H9 (cell line): ENCODE data around the gene CLIC3. TPM values are rescaled to one million over a fixed set of nuclear protein-coding genes. Genes with fewer than 3 reads are reported as not detected.

Source experiments
- DNase-seq: peaks from one replicate; pipeline ENCODE4 v3.0.0-alpha.2; 2017
- H2AFZ ChIP-seq: one replicate; pipeline ENCODE4 v1.6.1; 2013; ENCODE audit warnings: mild to moderate bottlenecking, low read length, control low read depth, moderate library complexity
- H2AK5ac ChIP-seq: 2 replicates; pipeline ENCODE4 v1.6.1; 2013; ENCODE audit warnings: low read length, control low read depth, mixed read lengths; ENCODE audit not compliant: insufficient read length
- H2BK120ac ChIP-seq: one replicate; pipeline ENCODE4 v1.6.1; 2013; ENCODE audit warnings: low read depth, mild to moderate bottlenecking, low read length, control low read depth, inconsistent platforms; ENCODE audit not compliant: poor library complexity, severe bottlenecking
- H2BK12ac ChIP-seq: 2 replicates; pipeline ENCODE4 v1.6.1; 2013; ENCODE audit warnings: low read length, control low read depth, mixed read lengths, low read depth; ENCODE audit not compliant: insufficient read length
- H2BK15ac ChIP-seq: 2 replicates; pipeline ENCODE4 v1.6.1; 2013; ENCODE audit warnings: low read depth, low read length, control low read depth
- H2BK20ac ChIP-seq: one replicate; pipeline ENCODE4 v1.6.1; 2013; ENCODE audit warnings: low read depth, mild to moderate bottlenecking, low read length, control low read depth, inconsistent platforms; ENCODE audit not compliant: poor library complexity, severe bottlenecking
- H2BK5ac ChIP-seq: 2 replicates; pipeline ENCODE4 v1.6.1; 2013; ENCODE audit warnings: low read length, control low read depth, mixed read lengths; ENCODE audit not compliant: insufficient read length
- H3K14ac ChIP-seq: 2 replicates; pipeline ENCODE4 v1.6.1; 2013; ENCODE audit warnings: low read length, control low read depth; ENCODE audit not compliant: insufficient read depth
- H3K18ac ChIP-seq: 2 replicates; pipeline ENCODE4 v1.6.1; 2013; ENCODE audit warnings: low read depth, mild to moderate bottlenecking, mixed read lengths, low read length, control low read depth; ENCODE audit not compliant: insufficient read length
- H3K23ac ChIP-seq: 2 replicates; pipeline ENCODE4 v1.6.1; 2013; ENCODE audit warnings: low read length, control low read depth, mixed read lengths, low read depth; ENCODE audit not compliant: insufficient read length
- H3K23me2 ChIP-seq: 2 replicates; pipeline ENCODE4 v1.6.1; 2013; ENCODE audit warnings: low read depth, mild to moderate bottlenecking, mixed read lengths, low read length, control low read depth; ENCODE audit not compliant: insufficient read length, poor library complexity, severe bottlenecking
- H3K27ac ChIP-seq: 2 replicates; pipeline ENCODE4 v1.5.1; 2013; ENCODE audit warnings: low read length, control low read depth, mixed read lengths, low read depth; ENCODE audit not compliant: insufficient read length
- H3K27me3 ChIP-seq: 2 replicates; pipeline ENCODE4 v1.6.1; 2013; ENCODE audit warnings: low read length, control low read depth, inconsistent platforms; ENCODE audit not compliant: insufficient read depth
- H3K4ac ChIP-seq: 2 replicates; pipeline ENCODE4 v1.6.1; 2013; ENCODE audit warnings: low read depth, mild to moderate bottlenecking, control low read depth, inconsistent platforms, low read length, moderate library complexity
- H3K4me1 ChIP-seq: 2 replicates; pipeline ENCODE4 v1.6.1; 2013; ENCODE audit warnings: low read length, control low read depth, inconsistent platforms; ENCODE audit not compliant: insufficient read depth
- H3K4me2 ChIP-seq: 2 replicates; pipeline ENCODE4 v1.6.1; 2013; ENCODE audit warnings: low read length, control low read depth, mixed read lengths; ENCODE audit not compliant: insufficient read length, insufficient read depth
- H3K56ac ChIP-seq: 2 replicates; pipeline ENCODE4 v1.6.1; 2013; ENCODE audit warnings: low read depth, mild to moderate bottlenecking, mixed read lengths, low read length, control low read depth; ENCODE audit not compliant: insufficient read length
- H3K79me1 ChIP-seq: 2 replicates; pipeline ENCODE4 v1.6.1; 2013; ENCODE audit warnings: low read depth, mild to moderate bottlenecking, moderate library complexity, low read length, control low read depth, inconsistent platforms; ENCODE audit not compliant: insufficient read depth, poor library complexity, severe bottlenecking
- H3K79me2 ChIP-seq: 2 replicates; pipeline ENCODE4 v1.6.1; 2013; ENCODE audit warnings: low read length, control low read depth, inconsistent platforms; ENCODE audit not compliant: insufficient read depth
- H3K9ac ChIP-seq: 2 replicates; pipeline ENCODE4 v1.6.1; 2013; ENCODE audit warnings: low read length, control low read depth, mixed read lengths; ENCODE audit not compliant: insufficient read length; ENCODE audit errors: extremely low read depth
- H3K9me3 ChIP-seq: one replicate; pipeline ENCODE4 v1.6.1; 2013; ENCODE audit warnings: low read depth, low read length, inconsistent platforms; ENCODE audit not compliant: control insufficient read depth
- H3T11ph ChIP-seq: one replicate; pipeline ENCODE4 v1.6.1; 2013; ENCODE audit warnings: mild to moderate bottlenecking, low read length, control low read depth, inconsistent platforms
- H4K20me1 ChIP-seq: one replicate; pipeline ENCODE4 v1.6.1; 2013; ENCODE audit not compliant: control insufficient read depth, insufficient read length, insufficient read depth
- H4K5ac ChIP-seq: 2 replicates; pipeline ENCODE4 v1.6.1; 2013; ENCODE audit warnings: low read depth, mild to moderate bottlenecking, mixed read lengths, low read length, control low read depth; ENCODE audit not compliant: insufficient read length
- H4K8ac ChIP-seq: replicated peaks from 2 replicates; pipeline ENCODE4 v1.6.1; 2013; ENCODE audit warnings: low read length, control low read depth, mixed read lengths, low read depth; ENCODE audit not compliant: insufficient read length
- H4K91ac ChIP-seq: 2 replicates; pipeline ENCODE4 v1.6.1; 2013; ENCODE audit warnings: low read depth, mild to moderate bottlenecking, moderate library complexity, mixed read lengths, low read length, control low read depth; ENCODE audit not compliant: insufficient read length
- H3K27ac Mint-ChIP-seq, 3 experiments: 2 replicates in 2 of 3; 3 replicates in 1 of 3; pipeline ENCODE4 v1.8.0; 2020 to 2021; ENCODE audit warnings: mixed read lengths in 3 of 3, mild to moderate bottlenecking in 1 of 3, moderate library complexity in 1 of 3
- H3K27me3 Mint-ChIP-seq: 2 replicates; pipeline ENCODE4 v1.8.0; 2021; ENCODE audit warnings: low read depth, mild to moderate bottlenecking, moderate library complexity, mixed read lengths
- H3K36me3 Mint-ChIP-seq, 3 experiments: 2 replicates in 2 of 3; 3 replicates in 1 of 3; pipeline ENCODE4 v1.8.0; 2020 to 2021; ENCODE audit warnings: low read depth in 3 of 3, mixed read lengths in 3 of 3; ENCODE audit not compliant: insufficient read depth in 1 of 3
- H3K4me1 Mint-ChIP-seq, 2 experiments: 2 replicates each; pipeline ENCODE4 v1.8.0; 2020; ENCODE audit warnings: mixed read lengths in 2 of 2
- H3K4me3 Mint-ChIP-seq, 2 experiments: 2 replicates in 1 of 2; 3 replicates in 1 of 2; pipeline ENCODE4 v1.8.0; 2020 to 2021; ENCODE audit warnings: mild to moderate bottlenecking in 2 of 2, mixed read lengths in 2 of 2, moderate library complexity in 1 of 2
- H3K9me3 Mint-ChIP-seq, 2 experiments: 2 replicates in 1 of 2; 3 replicates in 1 of 2; pipeline ENCODE4 v1.8.0; 2020; ENCODE audit warnings: mild to moderate bottlenecking in 2 of 2, mixed read lengths in 2 of 2, moderate library complexity in 1 of 2
- WGBS: extraction: QIAGEN DNeasy Blood & Tissue Kit; methylation state at CpG from one replicate; pipeline ENCODE4 v1.1.7; 2013; ENCODE audit warnings: missing lambda C conversion rate, low lambda C conversion rate, mixed read lengths; ENCODE audit not compliant: insufficient read length; ENCODE audit errors: extremely low coverage; 5-methylcytosine and 5-hydroxymethylcytosine counted together
- total RNA-seq: library from RNA; stranded (reverse); gene quantifications from 2 replicates; pipeline ENCODE4 v1.2.1, GENCODE V29; 2021
- TF ChIP-seq, protein P1 (sequence below): fragments of 200-600 bp; sonication (generic); conservative IDR thresholded peaks from 3 replicates; pipeline ENCODE4 v1.8.0; 2021; ENCODE audit warnings: antibody characterized with exemption, mild to moderate bottlenecking

CLIC3 gene
- total RNA-seq, 1 experiment from 2014 or later, result 0.31 TPM

GRCh38 chr9:136952321-136952850 lies 44.0 kb downstream of the CLIC3 start:
- no peaks in the 10 kb centered on the region for H3K79me1 ChIP-seq
- H3K4me2 ChIP-seq, result no peak overlapping the region
- H2BK15ac ChIP-seq, result no peak overlapping the region
- no peak overlapping the region for H2AK5ac ChIP-seq
- H4K20me1 ChIP-seq, result no peaks in the 10 kb centered on the region
- no peak overlapping the region for H4K5ac ChIP-seq
- no peak overlapping the region for H3K9ac ChIP-seq
- H3K4ac ChIP-seq, result no peak overlapping the region
- no peak overlapping the region for H2BK5ac ChIP-seq
- H3K27ac Mint-ChIP-seq, result no peak overlapping the region
- no peak overlapping the region for H4K91ac ChIP-seq
- no peak overlapping the region for H3K18ac ChIP-seq
- no peak overlapping the region for H3T11ph ChIP-seq
- TF ChIP-seq, protein P1, sequence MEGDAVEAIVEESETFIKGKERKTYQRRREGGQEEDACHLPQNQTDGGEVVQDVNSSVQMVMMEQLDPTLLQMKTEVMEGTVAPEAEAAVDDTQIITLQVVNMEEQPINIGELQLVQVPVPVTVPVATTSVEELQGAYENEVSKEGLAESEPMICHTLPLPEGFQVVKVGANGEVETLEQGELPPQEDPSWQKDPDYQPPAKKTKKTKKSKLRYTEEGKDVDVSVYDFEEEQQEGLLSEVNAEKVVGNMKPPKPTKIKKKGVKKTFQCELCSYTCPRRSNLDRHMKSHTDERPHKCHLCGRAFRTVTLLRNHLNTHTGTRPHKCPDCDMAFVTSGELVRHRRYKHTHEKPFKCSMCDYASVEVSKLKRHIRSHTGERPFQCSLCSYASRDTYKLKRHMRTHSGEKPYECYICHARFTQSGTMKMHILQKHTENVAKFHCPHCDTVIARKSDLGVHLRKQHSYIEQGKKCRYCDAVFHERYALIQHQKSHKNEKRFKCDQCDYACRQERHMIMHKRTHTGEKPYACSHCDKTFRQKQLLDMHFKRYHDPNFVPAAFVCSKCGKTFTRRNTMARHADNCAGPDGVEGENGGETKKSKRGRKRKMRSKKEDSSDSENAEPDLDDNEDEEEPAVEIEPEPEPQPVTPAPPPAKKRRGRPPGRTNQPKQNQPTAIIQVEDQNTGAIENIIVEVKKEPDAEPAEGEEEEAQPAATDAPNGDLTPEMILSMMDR, result no peak
- H3K56ac ChIP-seq, result no peak overlapping the region
- H3K14ac ChIP-seq, result no peak overlapping the region
- no peak overlapping the region for H3K27ac ChIP-seq
- no peak overlapping the region for H3K23ac ChIP-seq
- no peak overlapping the region for H2BK120ac ChIP-seq
- H3K4me1 Mint-ChIP-seq, result peaks cover 6 to 8% of the 10 kb centered on the region in 2 experiments
- H3K4me3 Mint-ChIP-seq, result no peak overlapping the region
- no peak for DNase-seq
- WGBS, result no CpG with 5 or more reads among the region's 15 CpGs
- no peaks in the 10 kb centered on the region for H3K27me3 ChIP-seq
- no peak overlapping the region for H4K8ac ChIP-seq
- H3K36me3 Mint-ChIP-seq, result no peaks in the 10 kb centered on the region; a peak in 1 of 7 replicates
- H3K4me1 ChIP-seq, result no peaks in the 10 kb centered on the region
- H2AFZ ChIP-seq, result no peak overlapping the region
- H3K79me2 ChIP-seq, result no peaks in the 10 kb centered on the region
- H3K27me3 Mint-ChIP-seq, result 0 out of 2 replicates have a peak, but pooled peaks cover 3% of the 10 kb centered on the region
- no peak overlapping the region for H2BK12ac ChIP-seq
- H3K9me3 ChIP-seq, result no peaks in the 10 kb centered on the region
- H3K23me2 ChIP-seq, result peaks cover 5% of the 10 kb centered on the region
- peaks cover 6% of the 10 kb centered on the region in 2 experiments; a peak in 4 of 5 replicates for H3K9me3 Mint-ChIP-seq
- no peak overlapping the region for H2BK20ac ChIP-seq
